Measurements from ENCODE around the gene SCN4B.

DNA sequence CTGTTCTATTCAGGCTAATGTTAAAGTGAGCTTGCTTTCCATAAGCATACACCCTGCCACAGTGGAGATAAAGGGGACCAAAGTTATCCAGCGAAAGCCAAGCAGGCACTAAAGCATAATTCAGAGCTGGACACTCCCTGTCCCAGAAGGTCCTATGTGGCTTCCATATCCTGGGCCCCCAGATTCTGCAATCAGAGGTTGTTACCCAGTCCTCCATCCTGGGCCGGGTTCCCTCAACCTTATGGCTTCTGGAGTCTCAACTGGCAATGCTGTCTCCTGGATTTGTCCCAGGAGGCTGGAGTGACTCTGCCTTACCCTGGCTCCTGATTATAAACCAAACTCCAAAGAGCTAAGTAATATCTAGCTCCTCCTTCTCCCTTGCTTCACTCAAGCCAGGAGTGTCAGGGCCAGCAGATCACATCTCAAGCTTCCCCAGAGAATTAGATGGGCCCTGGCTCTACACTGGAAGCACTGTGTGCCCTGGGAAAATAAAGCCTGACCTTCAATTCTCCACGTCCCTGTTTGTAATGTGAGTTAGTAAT lies 51.9 kb downstream of the SCN4B start:
- TF ChIP-seq RAD21 (IDR thresholded peaks at IDR 0.05; ENCODE audit: insufficient read depth, low read depth, low read length) (no peak), MTA3 (IDR thresholded peaks at IDR 0.05; ENCODE audit: borderline replicate concordance, low read length) (no peak), GATAD2B (conservative IDR thresholded peaks at IDR 0.05; ENCODE audit: low read depth) (no peak)

Data from GM12878 (cell line).